ENCODE measurements around the gene PLA2G15. TPM values are rescaled to one million over a fixed set of nuclear protein-coding genes. Genes with fewer than 3 reads are reported as not detected.

The PLA2G15 gene
- total RNA-seq, 4 donors from 2014 or later, result 4.5 to 18.0 (median 11.7) TPM

- Histone ChIP-seq H3K27ac (peak overlapping the region in 3 of 4 donors; percentile 48 to 70 (median 62)), H3K4me1 (peaks cover 0 to 17% (median 0%) of the 10 kb centered on the region in 3 donors), H3K9me3 (no peaks in the 10 kb centered on the region), H3K4me3 (no peak overlapping the region), H3K27me3 (no peaks in the 10 kb centered on the region), H3K36me3 (peaks cover 0 to 87% of the 10 kb centered on the region in 2 donors)
- 40 to 74% methylated on average over 1 to 5 of the region's 6 CpGs for WGBS, 2 donors (ENCODE audit: low coverage in 1 of 2)
- TF ChIP-seq POLR2AphosphoS5 (IDR thresholded peaks at IDR 0.05), result no peak
- no peak for TF ChIP-seq POLR2A (IDR thresholded peaks at IDR 0.05)
- TF ChIP-seq CTCF (IDR thresholded peaks at IDR 0.05), result no peak
- no peak for TF ChIP-seq EP300 (IDR thresholded peaks at IDR 0.05)
- no peak for ATAC-seq
These were observed 12.2 kb downstream of the PLA2G15 start for GRCh38 chr16:68257251-68257905.

DNA sequence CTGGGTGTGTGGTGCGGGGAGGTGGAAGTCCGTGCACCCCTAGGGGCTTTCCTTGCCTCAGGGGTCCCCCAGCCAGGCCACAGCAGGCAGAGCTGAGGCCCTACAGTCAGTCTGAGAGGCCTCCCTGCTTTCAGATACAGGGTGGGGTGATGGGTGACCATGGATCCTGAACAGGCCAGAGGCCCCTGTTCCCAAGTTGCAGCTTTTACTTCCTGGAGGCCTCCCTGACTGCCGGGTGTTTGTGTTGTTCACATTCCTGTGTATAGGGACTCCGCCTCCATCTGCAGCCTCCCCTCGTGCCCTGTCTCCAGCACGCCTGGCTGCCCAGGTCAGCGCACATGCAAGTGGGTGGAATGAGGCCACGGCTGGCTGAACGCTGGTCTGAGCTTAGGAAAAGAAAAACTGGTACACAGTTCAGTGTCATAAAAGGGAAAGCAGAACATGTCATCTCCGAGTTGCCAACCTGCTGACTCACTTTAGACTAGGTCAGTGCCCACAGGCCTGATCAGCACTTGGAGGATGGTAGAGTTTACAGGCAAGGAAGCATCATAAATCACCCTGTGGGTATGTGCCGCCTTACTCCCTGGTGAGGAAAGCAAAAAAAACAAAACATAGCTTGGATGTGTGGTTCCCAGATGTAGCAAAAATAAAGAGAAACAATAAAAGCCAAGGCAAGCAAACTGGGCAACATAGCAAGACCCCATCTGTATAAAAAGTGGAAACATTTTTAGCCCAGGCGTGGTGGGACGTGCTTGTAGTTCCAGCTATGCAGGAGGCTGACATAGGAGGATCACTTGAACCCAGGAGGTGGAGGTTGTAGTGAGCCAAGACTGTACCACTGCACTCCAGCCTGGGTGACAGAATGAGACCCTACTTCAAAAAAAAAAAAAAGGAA, 13.0 kb downstream of the PLA2G15 start:
- H3K4me3 ChIP-seq, result no peak overlapping the region
- no peak for TF ChIP-seq CTCF (IDR thresholded peaks at IDR 0.05)
- TF ChIP-seq POLR2AphosphoS5 (IDR thresholded peaks at IDR 0.05), result peak; percentile 83
- TF ChIP-seq POLR2A (IDR thresholded peaks at IDR 0.05), result no peak
- peak; percentile 67 for ATAC-seq
- H3K27ac ChIP-seq, result peak overlapping the region in 3 of 4 donors; percentile 48 to 70 (median 62)
- 33 to 71% methylated on average over 3 to 4 of the region's 13 CpGs for WGBS, 2 donors (ENCODE audit: low coverage in 1 of 2)
- H3K36me3 ChIP-seq, result peaks cover 0 to 80% of the 10 kb centered on the region in 2 donors
- no peaks in the 10 kb centered on the region for H3K27me3 ChIP-seq
- H3K4me1 ChIP-seq, result peaks cover 0 to 17% (median 0%) of the 10 kb centered on the region in 3 donors
- H3K9me3 ChIP-seq, result no peaks in the 10 kb centered on the region

DNA sequence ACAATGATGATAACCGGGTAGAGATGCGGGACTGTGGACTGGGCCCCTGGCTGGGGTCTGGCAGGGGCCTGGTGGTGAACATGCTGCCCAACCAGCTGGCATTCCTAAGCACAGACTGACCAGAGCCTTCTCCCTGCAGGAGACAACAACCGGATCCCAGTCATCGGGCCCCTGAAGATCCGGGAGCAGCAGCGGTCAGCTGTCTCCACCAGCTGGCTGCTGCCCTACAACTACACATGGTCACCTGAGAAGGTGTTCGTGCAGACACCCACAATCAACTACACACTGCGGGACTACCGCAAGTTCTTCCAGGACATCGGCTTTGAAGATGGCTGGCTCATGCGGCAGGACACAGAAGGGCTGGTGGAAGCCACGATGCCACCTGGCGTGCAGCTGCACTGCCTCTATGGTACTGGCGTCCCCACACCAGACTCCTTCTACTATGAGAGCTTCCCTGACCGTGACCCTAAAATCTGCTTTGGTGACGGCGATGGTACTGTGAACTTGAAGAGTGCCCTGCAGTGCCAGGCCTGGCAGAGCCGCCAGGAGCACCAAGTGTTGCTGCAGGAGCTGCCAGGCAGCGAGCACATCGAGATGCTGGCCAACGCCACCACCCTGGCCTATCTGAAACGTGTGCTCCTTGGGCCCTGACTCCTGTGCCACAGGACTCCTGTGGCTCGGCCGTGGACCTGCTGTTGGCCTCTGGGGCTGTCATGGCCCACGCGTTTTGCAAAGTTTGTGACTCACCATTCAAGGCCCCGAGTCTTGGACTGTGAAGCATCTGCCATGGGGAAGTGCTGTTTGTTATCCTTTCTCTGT, 14.0 kb downstream of the PLA2G15 start:
- Histone ChIP-seq H3K4me3 (no peak overlapping the region), H3K27ac (peak overlapping the region in 1 of 4 donors; percentile 62), H3K36me3 (peaks cover 0 to 69% of the 10 kb centered on the region in 2 donors), H3K9me3 (no peaks in the 10 kb centered on the region), H3K27me3 (no peaks in the 10 kb centered on the region), H3K4me1 (peaks cover 0 to 26% (median 3%) of the 10 kb centered on the region in 3 donors)
- TF ChIP-seq CTCF (IDR thresholded peaks at IDR 0.05), result no peak
- TF ChIP-seq POLR2AphosphoS5 (IDR thresholded peaks at IDR 0.05), result no peak
- TF ChIP-seq EP300 (IDR thresholded peaks at IDR 0.05), result no peak
- TF ChIP-seq POLR2A (IDR thresholded peaks at IDR 0.05), result no peak
- WGBS, 2 donors (ENCODE audit: low coverage in 1 of 2), result 81 to 89% methylated on average over 2 to 7 of the region's 27 CpGs
- no peak for ATAC-seq

GRCh38 chr16:68263559-68264127, 18.5 kb downstream of the PLA2G15 start:
- 49 to 60% methylated on average over 5 to 8 of the region's 11 CpGs for WGBS, 2 donors (ENCODE audit: low coverage in 1 of 2)
- ATAC-seq, result no peak
- no peaks in the 10 kb centered on the region for H3K9me3 ChIP-seq
- peak overlapping the region; percentile 66 to 91 for H3K4me3 ChIP-seq
- H3K4me1 ChIP-seq, result peaks cover 0 to 53% (median 15%) of the 10 kb centered on the region in 3 donors
- TF ChIP-seq EP300 (IDR thresholded peaks at IDR 0.05) (no peak), POLR2A (IDR thresholded peaks at IDR 0.05) (no peak), POLR2AphosphoS5 (IDR thresholded peaks at IDR 0.05) (no peak), CTCF (IDR thresholded peaks at IDR 0.05) (no peak)
- no peaks in the 10 kb centered on the region for H3K27me3 ChIP-seq
- peak overlapping the region; percentile 82 to 98 (median 97) for H3K27ac ChIP-seq
- peaks cover 0 to 26% of the 10 kb centered on the region in 2 donors for H3K36me3 ChIP-seq

Data from gastroesophageal sphincter (tissue), 4 donors.